GM19467 (cell line): Measurements from ENCODE around the gene COL13A1.

Source experiments
- ATAC-seq: cut with Tn5 transposase; IDR thresholded peaks from one replicate; pipeline ENCODE4 v1.9.1; 2021; ENCODE audit warnings: mild to moderate bottlenecking, moderate library complexity; ENCODE audit not compliant: unreplicated experiment

The COL13A1 gene

GRCh38 chr10:69996611-69997010 is 194.9 kb downstream of the COL13A1 start:
- no peak for ATAC-seq

- ATAC-seq: no peak
Observed at GRCh38 chr10:70000262-70000661, 198.6 kb downstream of the COL13A1 start.

- ATAC-seq: no peak
Observed at GRCh38 chr10:70007116-70007820, 205.6 kb downstream of the COL13A1 start.
